GM21360 (cell line): ENCODE data around the gene TMED10.
"Not testable (repeated sequence)": the region's sequence is repeated elsewhere in the genome, so short reads cannot be mapped to it uniquely, and the experiment has no call there.

Source experiments
- ATAC-seq: cut with Tn5 transposase; IDR thresholded peaks from one replicate; pipeline ENCODE4 v1.9.1; 2021; ENCODE audit warnings: mild to moderate bottlenecking, moderate library complexity; ENCODE audit not compliant: unreplicated experiment

Gene TMED10

DNA sequence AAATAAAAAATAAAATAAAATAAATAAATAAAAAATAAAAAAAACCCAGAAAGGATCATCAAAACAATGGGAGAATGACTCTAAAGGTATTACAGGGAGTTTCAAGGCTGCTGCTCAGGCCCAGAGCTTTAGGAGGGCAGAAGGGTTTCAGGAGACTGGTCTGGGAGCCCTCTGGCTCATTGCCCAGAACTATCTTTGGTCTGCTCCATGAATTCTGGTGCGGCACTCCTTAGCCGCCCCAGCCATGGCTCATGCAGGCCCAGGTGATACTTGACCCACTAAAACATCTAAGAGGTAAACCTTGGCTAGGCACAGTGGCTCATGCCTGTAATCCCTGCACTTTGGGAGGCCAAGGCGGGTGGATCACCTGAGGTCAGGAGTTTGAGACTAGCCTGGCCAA is 14.7 kb upstream of the TMED10 start:
- no peak for ATAC-seq

GRCh38 chr14:75190023-75190422 is 13.6 kb upstream of the TMED10 start:
- ATAC-seq = no peak

GRCh38 chr14:75188520-75189268 is 12.3 kb upstream of the TMED10 start:
- ATAC-seq = no peak

DNA sequence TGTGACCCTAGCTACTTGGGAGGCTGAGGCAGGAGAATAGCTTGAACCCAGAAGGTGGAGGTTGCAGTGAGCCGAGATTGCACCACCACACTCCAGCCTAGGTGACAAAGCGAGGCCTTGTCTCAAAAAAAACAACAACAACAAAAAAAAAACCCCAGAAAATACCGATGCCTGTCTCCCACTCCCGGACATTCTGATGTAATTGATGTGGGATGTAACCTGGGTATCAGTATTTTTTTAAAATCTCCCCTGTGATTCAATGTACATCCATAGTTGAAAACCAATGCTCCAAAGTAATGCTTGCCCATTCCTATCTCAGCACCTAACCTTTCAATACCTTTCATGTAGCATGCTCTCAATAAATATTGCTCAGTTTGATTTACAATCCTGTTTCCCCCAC is 11.7 kb upstream of the TMED10 start:
- no peak for ATAC-seq

GRCh38 chr14:75186953-75187352 is 10.5 kb upstream of the TMED10 start:
- ATAC-seq = no peak

GRCh38 chr14:75185251-75186040 is 9.0 kb upstream of the TMED10 start:
- ATAC-seq = no peak

DNA sequence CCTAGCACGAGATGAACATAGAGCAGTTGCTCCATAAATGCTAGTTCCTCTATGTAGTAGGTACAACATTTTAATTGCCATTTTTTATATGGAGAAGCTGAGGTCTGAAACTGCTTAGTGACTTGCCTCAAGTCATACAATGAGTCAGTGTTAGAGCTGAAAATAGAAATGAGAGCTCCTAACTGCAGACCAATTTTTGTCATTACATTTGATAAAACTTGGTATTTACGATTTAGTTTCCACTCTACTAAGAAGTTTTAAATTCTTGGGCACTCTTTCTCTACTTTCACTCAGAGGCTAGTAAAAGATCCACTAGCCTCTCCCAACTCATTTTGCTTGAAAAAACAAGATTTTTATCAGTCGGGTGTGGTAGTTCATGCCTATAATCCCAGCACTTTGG is 8.1 kb upstream of the TMED10 start:
- ATAC-seq = no peak

DNA sequence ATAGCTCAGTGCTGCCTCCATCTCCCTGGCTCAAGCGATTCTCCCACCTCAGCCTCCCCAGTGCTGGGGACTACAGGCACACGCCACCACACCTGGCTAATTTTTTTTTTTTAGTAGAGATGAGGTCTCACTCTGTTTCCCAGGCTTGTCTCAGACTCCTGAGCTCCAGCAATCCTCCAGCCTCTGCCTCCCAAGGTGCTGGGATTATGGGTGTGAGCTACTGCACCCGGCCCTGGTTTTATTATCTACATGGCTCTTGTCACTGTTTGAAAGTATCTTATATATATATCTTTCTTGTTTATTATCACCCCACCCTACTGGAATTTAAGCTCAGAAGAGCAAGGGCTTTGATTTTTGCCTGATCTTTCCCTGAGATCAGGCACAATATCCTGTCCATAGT is 7.6 kb upstream of the TMED10 start:
- ATAC-seq = no peak

DNA sequence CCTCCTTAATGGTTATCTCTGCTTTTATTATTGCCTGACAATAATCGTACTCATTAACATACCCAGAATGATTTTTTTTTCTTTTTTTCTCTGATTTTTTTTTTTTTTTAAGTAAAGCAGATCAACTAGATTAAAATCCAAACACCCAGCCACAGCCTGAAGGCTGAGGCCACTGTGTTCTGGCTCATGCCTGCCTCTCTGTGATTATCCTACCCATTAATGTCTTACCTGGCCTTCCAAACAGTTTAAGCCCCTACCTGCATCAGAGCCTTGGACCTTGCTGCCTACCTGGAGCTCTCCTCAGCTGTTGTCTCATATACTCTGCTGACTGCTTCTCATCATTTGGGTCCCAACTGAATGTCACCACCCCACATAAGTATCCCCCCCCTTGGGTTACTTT is 6.8 kb upstream of the TMED10 start:
- no peak for ATAC-seq

GRCh38 chr14:75182821-75183220 is 6.4 kb upstream of the TMED10 start:
- ATAC-seq = no peak

- not testable (repeated sequence) for ATAC-seq
Measured at GRCh38 chr14:75182163-75182562, 5.8 kb upstream of the TMED10 start.

GRCh38 chr14:75181293-75182062 is 5.1 kb upstream of the TMED10 start:
- ATAC-seq = no peak

- ATAC-seq = peak; percentile 10
Measured at GRCh38 chr14:75175677-75176141, 703 bp downstream of the TMED10 start.

- no peak for ATAC-seq
Measured at GRCh38 chr14:75174066-75174465, 2.3 kb downstream of the TMED10 start.

GRCh38 chr14:75170772-75171171 is 5.6 kb downstream of the TMED10 start:
- no peak for ATAC-seq

GRCh38 chr14:75168586-75169335 is 7.7 kb downstream of the TMED10 start:
- no peak for ATAC-seq

- no peak for ATAC-seq
Measured at GRCh38 chr14:75167325-75167724, 9.1 kb downstream of the TMED10 start.

DNA sequence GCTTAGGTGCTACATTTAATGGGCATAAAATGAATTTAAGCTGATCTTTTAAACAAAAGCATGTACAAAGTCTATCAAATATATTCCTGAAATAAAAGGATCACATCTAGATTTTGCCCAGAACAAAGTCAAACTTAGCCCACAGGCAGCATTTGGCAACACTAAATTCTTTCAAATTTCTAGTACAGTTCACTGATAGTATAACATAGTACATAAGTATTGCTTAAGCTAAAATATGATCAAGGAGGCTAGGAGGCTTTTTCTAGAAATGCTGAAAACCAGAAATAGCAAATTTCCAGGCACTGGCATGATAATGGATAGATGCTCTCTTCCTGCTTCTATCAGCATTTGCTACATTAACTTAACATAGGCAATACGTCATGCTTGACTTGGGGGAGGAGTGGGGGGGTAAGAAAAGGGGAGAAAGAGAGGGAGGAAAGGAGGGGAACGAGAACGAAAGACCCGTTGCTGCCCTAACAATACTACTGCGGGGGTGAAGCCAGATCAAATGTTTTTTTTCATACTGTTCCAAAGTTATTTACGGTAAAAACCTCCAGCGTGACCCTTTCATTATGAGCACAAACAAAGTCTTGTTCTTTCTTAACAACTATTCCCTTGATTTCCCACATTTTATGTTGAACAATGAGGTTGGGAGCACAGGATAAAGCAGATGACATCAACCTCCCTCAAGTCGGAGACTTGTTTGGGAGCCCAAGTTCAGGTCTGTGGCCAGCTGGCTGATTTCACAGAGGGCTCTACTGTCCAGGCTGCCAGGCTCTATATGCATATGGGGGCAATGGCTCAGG is 10.6 kb downstream of the TMED10 start:
- no peak for ATAC-seq

GRCh38 chr14:75164809-75165208 is 11.6 kb downstream of the TMED10 start:
- ATAC-seq = no peak

- no peak for ATAC-seq
Measured at GRCh38 chr14:75163677-75164076, 12.7 kb downstream of the TMED10 start.
